Endothelial cell of umbilical vein (primary cell): Measurements from ENCODE around the gene AGFG1. TPM values are rescaled to one million over a fixed set of nuclear protein-coding genes. Genes with fewer than 3 reads are reported as not detected.

Experiments used
- BruUV-seq: library from RNA; stranded (reverse); fragments of 400-500 nt; replicated peaks from 2 replicates; lab custom pipeline; 2021; lab: Mats Ljungman, UMichigan
- CTCF ChIA-PET: fragments of 300-600, 350-600 bp; sonication (Branson Sonifier 250); formaldehyde crosslinking; loops from one replicate; lab custom pipeline; 2021; ENCODE audit warnings: antibody characterized with exemption, inconsistent platforms; lab: Charles Lee
- POLR2A ChIA-PET: fragments of 300-600, 350-600 bp; sonication (Branson Sonifier 250); formaldehyde crosslinking; loops from one replicate; lab custom pipeline; 2021; ENCODE audit warnings: antibody characterized with exemption, inconsistent platforms; lab: Charles Lee
- DNase-seq: peaks from one replicate; pipeline ENCODE4 v3.0.0-alpha.2; 2011; ENCODE audit warnings: low read depth, low spot score
- FAIRE-seq: peaks from 2 replicates; lab custom pipeline; 2011; peaks lifted over from hg19 to GRCh38; lab: Jason Lieb, UNC
- H2AFZ ChIP-seq: 2 replicates; pipeline ENCODE4 v1.6.0; 2012; ENCODE audit warnings: low read depth, low read length, control low read depth, inconsistent platforms
- H3K27ac ChIP-seq: 2 replicates; pipeline ENCODE4 v1.5.1; 2011; ENCODE audit warnings: low read depth, mild to moderate bottlenecking, control low read depth, low read length, moderate library complexity; ENCODE audit not compliant: insufficient read depth
- H3K27me3 ChIP-seq, 2 experiments: 2 replicates each; pipeline versions ENCODE4 v1.6.0 to v1.6.1; 2011; ENCODE audit warnings: low read length in 2 of 2, mixed read lengths in 1 of 2; ENCODE audit not compliant: control insufficient read depth in 2 of 2, insufficient read depth in 2 of 2
- H3K36me3 ChIP-seq, 2 experiments: 2 replicates in 1 of 2; 3 replicates in 1 of 2; pipeline ENCODE4 v1.5.1; 2011; ENCODE audit warnings: low read length in 2 of 2, mild to moderate bottlenecking in 1 of 2, moderate library complexity in 1 of 2; ENCODE audit not compliant: control insufficient read depth in 2 of 2, insufficient read depth in 2 of 2; ENCODE audit errors: extremely low read depth in 1 of 2
- H3K4me1 ChIP-seq: 3 replicates; pipeline ENCODE4 v1.5.1; 2011; ENCODE audit warnings: mild to moderate bottlenecking, low read length; ENCODE audit not compliant: control insufficient read depth, insufficient read depth; ENCODE audit errors: extremely low read depth
- H3K4me2 ChIP-seq: 2 replicates; pipeline ENCODE4 v1.6.1; 2011; ENCODE audit warnings: low read length, control low read depth, mixed read lengths; ENCODE audit not compliant: insufficient read depth
- H3K4me3 ChIP-seq, 3 experiments: fragments of 200-600 bp in 1 of 3; sonication (generic), shearing (Covaris generic) in 1 of 3; replicated peaks in 1 of 3; 2 replicates each; pipeline ENCODE4 v1.5.1; 2011 to 2016; ENCODE audit warnings: control low read depth in 3 of 3, low read length in 3 of 3, mild to moderate bottlenecking in 2 of 3, inconsistent platforms in 1 of 3, low read depth in 1 of 3, moderate library complexity in 1 of 3; ENCODE audit not compliant: insufficient read depth in 1 of 3
- H3K79me2 ChIP-seq: 2 replicates; pipeline ENCODE4 v1.6.0; 2012; ENCODE audit warnings: low read length, inconsistent platforms; ENCODE audit not compliant: control insufficient read depth, insufficient read depth
- H3K9ac ChIP-seq: replicated peaks from 2 replicates; pipeline ENCODE3; 2011; ENCODE audit warnings: low read length, control low read depth; ENCODE audit not compliant: insufficient read depth; ENCODE audit errors: extremely low read depth
- H3K9me1 ChIP-seq: replicated peaks from 3 replicates; pipeline ENCODE4 v1.6.0; 2011; ENCODE audit warnings: mild to moderate bottlenecking, low read length; ENCODE audit not compliant: control insufficient read depth, insufficient read depth; ENCODE audit errors: extremely low read depth
- H3K9me3 ChIP-seq: replicated peaks from 2 replicates; pipeline ENCODE4 v1.5.1; 2012; ENCODE audit warnings: low read length, inconsistent platforms; ENCODE audit not compliant: control insufficient read depth, insufficient read depth
- H4K20me1 ChIP-seq: replicated peaks from 2 replicates; pipeline ENCODE3; 2011; ENCODE audit warnings: mild to moderate bottlenecking, low read length; ENCODE audit not compliant: control insufficient read depth, insufficient read depth; ENCODE audit errors: extremely low read depth
- CTCF ChIP-seq, 2 donors: IDR thresholded peaks; 1 replicate in 1 of 2; 2 replicates in 1 of 2; pipeline ENCODE4 v1.5.1; 2011; ENCODE audit warnings: low read length in 2 of 2, mild to moderate bottlenecking in 2 of 2, moderate library complexity in 2 of 2, control low read depth in 1 of 2, inconsistent platforms in 1 of 2, low read depth in 1 of 2; ENCODE audit not compliant: insufficient read depth in 1 of 2; ENCODE audit errors: extremely low read depth in 1 of 2
- EZH2 ChIP-seq: IDR thresholded peaks from 2 replicates; pipeline ENCODE4 v1.6.1; 2012; ENCODE audit warnings: borderline replicate concordance, low read depth, mild to moderate bottlenecking, moderate library complexity, low read length, inconsistent platforms; ENCODE audit not compliant: severe bottlenecking
- FOS ChIP-seq: IDR thresholded peaks from 2 replicates; pipeline ENCODE4 v1.6.1; 2011; ENCODE audit warnings: mild to moderate bottlenecking, low read length, moderate library complexity, borderline replicate concordance; ENCODE audit not compliant: insufficient read depth
- GATA2 ChIP-seq: IDR thresholded peaks from 2 replicates; pipeline ENCODE4 v1.7.0; 2011; ENCODE audit warnings: low read depth, mild to moderate bottlenecking, moderate library complexity, mixed read lengths, low read length; ENCODE audit not compliant: insufficient read length, insufficient read depth
- JUN ChIP-seq: IDR thresholded peaks from 2 replicates; pipeline ENCODE4 v1.6.1; 2011; ENCODE audit warnings: borderline replicate concordance, low read depth; ENCODE audit not compliant: insufficient read length, insufficient read depth
- MAX ChIP-seq: IDR thresholded peaks from 2 replicates; pipeline ENCODE4 v1.6.1; 2011; ENCODE audit not compliant: insufficient read depth, insufficient read length
- MYC ChIP-seq: IDR thresholded peaks from one replicate; pipeline ENCODE4 v1.6.1; 2011; ENCODE audit warnings: mild to moderate bottlenecking, low read depth, low read length
- POLR2A ChIP-seq: IDR thresholded peaks from 2 replicates; pipeline ENCODE4 v1.6.1; 2012; ENCODE audit warnings: low read depth, mild to moderate bottlenecking, control low read depth, low read length
- POLR2AphosphoS5 ChIP-seq: IDR thresholded peaks from 2 replicates; pipeline ENCODE4 v1.6.1; 2012; ENCODE audit warnings: low read depth, mild to moderate bottlenecking, control low read depth, low read length, moderate library complexity; ENCODE audit not compliant: insufficient read depth
- dilution Hi-C: fragments of 300-500 bp; cut with MboI; formaldehyde crosslinking; loops from one replicate; pipeline ENCODE4 v1.15.0; 2019; ENCODE audit warnings: low sequenced_read_pairs; ENCODE audit not compliant: extremely low pct_ligation_motif_present
- intact Hi-C: fragments of 100-400 bp; cut with micrococcal nuclease; formaldehyde crosslinking; loops from one replicate; pipeline ENCODE4 v1.10.0; 2022
- polyA plus RNA-seq, 4 experiments: library from polyadenylated mRNA; depleted of rRNA in 3 of 4; stranded (reverse) in 3 of 4; unstranded in 1 of 4; fragments of >200 nt; gene quantifications; 2 replicates each; pipeline versions ENCODE4 v1.2.1 to v1.2.3, GENCODE V29; 2011 to 2012; ENCODE audit warnings: missing spikeins in 1 of 4
- total RNA-seq: library from RNA; stranded (reverse); gene quantifications from 2 replicates; pipeline ENCODE4 v1.2.3, GENCODE V29; 2021

AGFG1 gene
- total and polyA plus RNA-seq, 2 donors (not counting 3 experiments of a cell fraction or from before 2014, with no cell fraction given): 87.9 to 106 TPM

DNA sequence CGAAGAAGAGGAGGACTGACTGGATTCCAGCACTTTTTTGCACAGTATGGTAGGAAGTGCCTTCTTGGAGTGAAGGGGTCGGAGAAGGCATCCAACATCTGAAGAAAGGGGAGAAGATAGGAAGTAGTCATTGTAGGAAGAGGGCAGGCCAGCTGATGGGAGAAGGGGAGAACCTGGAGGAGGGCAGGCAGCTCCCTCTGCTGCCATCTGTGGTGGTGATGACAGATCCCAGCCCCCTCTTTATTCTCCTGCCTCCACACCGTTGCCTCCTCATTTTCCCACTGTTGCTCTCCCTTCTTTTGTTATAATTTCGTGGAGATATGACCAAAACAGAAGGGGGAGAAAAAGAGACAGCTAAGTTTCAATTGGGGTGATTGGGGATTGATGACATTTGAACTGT lies 123.8 kb downstream of the AGFG1 start:
- H3K36me3 ChIP-seq: no peaks in the 10 kb centered on the region
- H2AFZ ChIP-seq: no peak overlapping the region
- BruUV-seq: no TSS peak
- no peaks in the 10 kb centered on the region for H3K4me1 ChIP-seq
- H3K27me3 ChIP-seq: peaks cover 2 to 4% of the 10 kb centered on the region in 2 experiments
- H3K4me3 ChIP-seq: no peak overlapping the region
- DNase-seq: no peak
- ChIA-PET CTCF (no interaction called here), POLR2A (no interaction called here)
- no peak for FAIRE-seq
- H3K9ac ChIP-seq: no peak overlapping the region
- dilution Hi-C loops: no loop called here
- TF ChIP-seq MYC (no peak), CTCF (IDR thresholded peaks at IDR 0.05; ENCODE audit: extremely low read depth in 1 of 2, insufficient read depth in 1 of 2, low read depth in 1 of 2, low read length in 2 of 2) (no peak), GATA2 (no peak), POLR2AphosphoS5 (no peak), JUN (no peak), POLR2A (no peak), EZH2 (no peak), FOS (no peak), MAX (no peak)
- intact Hi-C loops: no loop called here
- H4K20me1 ChIP-seq: no peaks in the 10 kb centered on the region
- H3K79me2 ChIP-seq: no peaks in the 10 kb centered on the region
- no peaks in the 10 kb centered on the region for H3K9me1 ChIP-seq
- no peak overlapping the region for H3K27ac ChIP-seq
- no peak overlapping the region for H3K4me2 ChIP-seq
- no peaks in the 10 kb centered on the region for H3K9me3 ChIP-seq
